HepG2 (cell line): ENCODE data around the gene ZNF586. TPM values are rescaled to one million over a fixed set of nuclear protein-coding genes. Genes with fewer than 3 reads are reported as not detected.

Experiments used
- FOXK2 ChIP-seq: fragments of 450-650 bp; IDR thresholded peaks from 2 replicates; pipeline ENCODE4 v1.6.1; 2016
- HHEX ChIP-seq: IDR thresholded peaks from 2 replicates; pipeline ENCODE4 v1.6.1; 2016; ENCODE audit warnings: control low read depth
- HNF4G ChIP-seq, 2 experiments: sonication (generic) in 1 of 2; formaldehyde crosslinking in 1 of 2; IDR thresholded peaks; 2 replicates each; pipeline versions ENCODE4 v1.4.0 to v1.6.1; 2011 to 2020; ENCODE audit warnings: borderline replicate concordance in 2 of 2, low read depth in 2 of 2, mild to moderate bottlenecking in 2 of 2, low read length in 1 of 2, missing genetic modification reagents in 1 of 2, moderate library complexity in 1 of 2
- KMT2A ChIP-seq: sonication (generic); formaldehyde crosslinking; IDR thresholded peaks from 2 replicates; pipeline ENCODE4 v1.4.0; 2020; ENCODE audit warnings: missing genetic modification reagents
- NFYB ChIP-seq: sonication (generic); formaldehyde crosslinking; IDR thresholded peaks from 2 replicates; pipeline ENCODE4 v1.4.0; 2020; ENCODE audit warnings: missing genetic modification reagents
- SAFB2 ChIP-seq: sonication (generic); formaldehyde crosslinking; IDR thresholded peaks from 2 replicates; pipeline ENCODE4 v1.5.1; 2020; ENCODE audit warnings: missing genetic modification reagents, low read depth, mild to moderate bottlenecking, borderline replicate concordance
- SRF ChIP-seq: IDR thresholded peaks from 2 replicates; pipeline ENCODE4 v1.6.1; 2011; ENCODE audit warnings: mild to moderate bottlenecking, low read depth, low read length, moderate library complexity
- ZKSCAN8 ChIP-seq: IDR thresholded peaks from 2 replicates; pipeline ENCODE4 v1.6.1; 2016; ENCODE audit warnings: borderline replicate concordance, missing genetic modification reagents, missing compliant biosample characterization
- ZNF382 ChIP-seq: sonication (generic); formaldehyde crosslinking; IDR thresholded peaks from 2 replicates; pipeline ENCODE4 v1.5.0; 2020; ENCODE audit warnings: missing genetic modification reagents, mild to moderate bottlenecking, borderline replicate concordance
- ZNF619 ChIP-seq: sonication (generic); formaldehyde crosslinking; IDR thresholded peaks from 2 replicates; pipeline ENCODE4 v1.4.0; 2020; ENCODE audit warnings: mild to moderate bottlenecking, missing genetic modification reagents
- ZNF773 ChIP-seq: sonication (generic); formaldehyde crosslinking; IDR thresholded peaks from 2 replicates; pipeline ENCODE4 v1.4.0; 2020; ENCODE audit warnings: missing genetic modification reagents, borderline replicate concordance
- polyA plus RNA-seq, 8 experiments: library from polyadenylated mRNA; depleted of rRNA in 3 of 8; stranded (reverse) in 7 of 8; unstranded in 1 of 8; fragments of >200 nt; fragmentation: Illumina TruSeq in 4 of 8; extraction: Trizol in 4 of 8; gene quantifications; 2 replicates each; pipeline versions ENCODE4 v1.2.1 to v1.2.3, GENCODE V29; 2011 to 2016; ENCODE audit warnings: low read depth in 4 of 8, missing spikeins in 1 of 8, mixed read lengths in 1 of 8; ENCODE audit not compliant: insufficient read depth in 1 of 8
- total RNA-seq, 5 experiments: library from RNA; depleted of rRNA; stranded (reverse); fragments of >200 nt; fragmentation: Illumina TruSeq; extraction: Trizol; gene quantifications; 2 replicates each; pipeline ENCODE4 v1.2.3, GENCODE V29; 2016; ENCODE audit warnings: low read depth in 1 of 5
- TF ChIP-seq, protein P1 (sequence below): sonication (generic); formaldehyde crosslinking; IDR thresholded peaks from 2 replicates; pipeline ENCODE4 v1.8.1; 2023; ENCODE audit warnings: mild to moderate bottlenecking, missing genetic modification reagents
- TF ChIP-seq, protein P2 (sequence below): IDR thresholded peaks from 2 replicates; pipeline ENCODE4 v1.6.1; 2016; ENCODE audit warnings: low read depth, borderline replicate concordance
- TF ChIP-seq, protein P3 (sequence below): sonication (generic); IDR thresholded peaks from 2 replicates; pipeline ENCODE4 v1.6.1; 2016; ENCODE audit warnings: low read depth, borderline replicate concordance
- TF ChIP-seq, protein P4 (sequence below): sonication (generic); formaldehyde crosslinking; IDR thresholded peaks from 2 replicates; pipeline ENCODE4 v1.4.0; 2020; ENCODE audit warnings: missing genetic modification reagents
- TF ChIP-seq, protein P5 (sequence below): sonication (generic); formaldehyde crosslinking; IDR thresholded peaks from 2 replicates; pipeline ENCODE4 v1.5.1; 2020; ENCODE audit warnings: missing genetic modification reagents, mild to moderate bottlenecking, borderline replicate concordance
- TF ChIP-seq, protein P6 (sequence below): sonication (generic); formaldehyde crosslinking; IDR thresholded peaks from 2 replicates; pipeline ENCODE4 v1.8.0; 2023; ENCODE audit warnings: mild to moderate bottlenecking, missing genetic modification reagents

ZNF586 gene
- total and polyA plus RNA-seq, 2 of the 13 experiments (the other 11 are each of a cell fraction or from before 2014, with no cell fraction given), result 0.50 to 3.4 TPM

DNA sequence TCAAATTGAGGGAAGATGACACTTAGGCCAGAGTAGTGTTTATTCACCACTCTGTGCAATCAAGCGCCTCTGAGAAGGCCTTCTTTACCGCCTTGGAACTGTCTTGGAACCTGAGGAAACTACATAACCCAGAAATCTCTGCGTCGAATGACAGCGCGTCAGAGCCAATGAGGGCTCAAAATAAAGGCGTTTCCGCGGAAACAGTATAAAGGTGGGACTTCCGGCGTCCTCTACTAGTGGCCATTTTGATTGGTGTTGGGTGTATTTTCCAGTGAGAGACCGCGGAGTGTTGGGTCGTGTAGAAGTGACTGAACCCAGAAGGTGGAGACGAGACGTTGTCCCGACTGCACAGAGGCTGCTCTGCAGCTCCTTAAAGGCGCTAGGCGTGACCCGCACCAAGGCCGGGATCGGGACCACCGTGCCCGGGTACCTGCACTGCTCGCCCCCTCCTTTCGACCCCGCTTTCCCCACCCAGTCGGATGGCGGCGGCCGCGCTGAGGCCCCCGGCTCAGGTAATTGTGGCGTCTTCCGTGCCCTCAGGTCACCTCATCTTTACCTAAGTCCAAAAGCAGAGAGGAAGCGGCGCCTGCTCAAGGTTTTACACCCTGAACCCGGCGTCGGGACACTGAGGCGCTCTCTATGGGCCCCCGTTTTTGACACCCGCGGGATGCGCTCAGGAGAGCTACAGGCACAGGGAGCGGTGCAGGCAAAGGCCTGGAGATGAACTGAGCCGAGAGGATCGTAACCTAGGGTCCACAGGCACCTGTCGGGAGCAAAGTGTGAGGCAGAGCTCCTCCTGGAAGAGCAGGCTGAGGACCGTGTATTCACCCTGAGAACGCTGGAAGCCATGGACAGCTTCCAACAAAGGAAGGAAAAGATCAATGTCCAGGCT lies 22.6 kb upstream of the ZNF586 start, which contains the start of gene ZNF776 (continued):
- TF ChIP-seq, protein P1, sequence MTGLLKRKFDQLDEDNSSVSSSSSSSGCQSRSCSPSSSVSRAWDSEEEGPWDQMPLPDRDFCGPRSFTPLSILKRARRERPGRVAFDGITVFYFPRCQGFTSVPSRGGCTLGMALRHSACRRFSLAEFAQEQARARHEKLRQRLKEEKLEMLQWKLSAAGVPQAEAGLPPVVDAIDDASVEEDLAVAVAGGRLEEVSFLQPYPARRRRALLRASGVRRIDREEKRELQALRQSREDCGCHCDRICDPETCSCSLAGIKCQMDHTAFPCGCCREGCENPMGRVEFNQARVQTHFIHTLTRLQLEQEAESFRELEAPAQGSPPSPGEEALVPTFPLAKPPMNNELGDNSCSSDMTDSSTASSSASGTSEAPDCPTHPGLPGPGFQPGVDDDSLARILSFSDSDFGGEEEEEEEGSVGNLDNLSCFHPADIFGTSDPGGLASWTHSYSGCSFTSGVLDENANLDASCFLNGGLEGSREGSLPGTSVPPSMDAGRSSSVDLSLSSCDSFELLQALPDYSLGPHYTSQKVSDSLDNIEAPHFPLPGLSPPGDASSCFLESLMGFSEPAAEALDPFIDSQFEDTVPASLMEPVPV, result 0 out of 2 replicates have a peak, but pooled peaks have one; percentile 67
- TF ChIP-seq, protein P2, sequence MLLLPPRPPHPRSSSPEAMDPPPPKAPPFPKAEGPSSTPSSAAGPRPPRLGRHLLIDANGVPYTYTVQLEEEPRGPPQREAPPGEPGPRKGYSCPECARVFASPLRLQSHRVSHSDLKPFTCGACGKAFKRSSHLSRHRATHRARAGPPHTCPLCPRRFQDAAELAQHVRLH (CRISPR knock-in tag), result no peak; the same call in 1 of the 2 replicates
- TF ChIP-seq, protein P3, sequence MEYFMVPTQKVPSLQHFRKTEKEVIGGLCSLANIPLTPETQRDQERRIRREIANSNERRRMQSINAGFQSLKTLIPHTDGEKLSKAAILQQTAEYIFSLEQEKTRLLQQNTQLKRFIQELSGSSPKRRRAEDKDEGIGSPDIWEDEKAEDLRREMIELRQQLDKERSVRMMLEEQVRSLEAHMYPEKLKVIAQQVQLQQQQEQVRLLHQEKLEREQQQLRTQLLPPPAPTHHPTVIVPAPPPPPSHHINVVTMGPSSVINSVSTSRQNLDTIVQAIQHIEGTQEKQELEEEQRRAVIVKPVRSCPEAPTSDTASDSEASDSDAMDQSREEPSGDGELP, result no peak
- TF ChIP-seq, protein P4, sequence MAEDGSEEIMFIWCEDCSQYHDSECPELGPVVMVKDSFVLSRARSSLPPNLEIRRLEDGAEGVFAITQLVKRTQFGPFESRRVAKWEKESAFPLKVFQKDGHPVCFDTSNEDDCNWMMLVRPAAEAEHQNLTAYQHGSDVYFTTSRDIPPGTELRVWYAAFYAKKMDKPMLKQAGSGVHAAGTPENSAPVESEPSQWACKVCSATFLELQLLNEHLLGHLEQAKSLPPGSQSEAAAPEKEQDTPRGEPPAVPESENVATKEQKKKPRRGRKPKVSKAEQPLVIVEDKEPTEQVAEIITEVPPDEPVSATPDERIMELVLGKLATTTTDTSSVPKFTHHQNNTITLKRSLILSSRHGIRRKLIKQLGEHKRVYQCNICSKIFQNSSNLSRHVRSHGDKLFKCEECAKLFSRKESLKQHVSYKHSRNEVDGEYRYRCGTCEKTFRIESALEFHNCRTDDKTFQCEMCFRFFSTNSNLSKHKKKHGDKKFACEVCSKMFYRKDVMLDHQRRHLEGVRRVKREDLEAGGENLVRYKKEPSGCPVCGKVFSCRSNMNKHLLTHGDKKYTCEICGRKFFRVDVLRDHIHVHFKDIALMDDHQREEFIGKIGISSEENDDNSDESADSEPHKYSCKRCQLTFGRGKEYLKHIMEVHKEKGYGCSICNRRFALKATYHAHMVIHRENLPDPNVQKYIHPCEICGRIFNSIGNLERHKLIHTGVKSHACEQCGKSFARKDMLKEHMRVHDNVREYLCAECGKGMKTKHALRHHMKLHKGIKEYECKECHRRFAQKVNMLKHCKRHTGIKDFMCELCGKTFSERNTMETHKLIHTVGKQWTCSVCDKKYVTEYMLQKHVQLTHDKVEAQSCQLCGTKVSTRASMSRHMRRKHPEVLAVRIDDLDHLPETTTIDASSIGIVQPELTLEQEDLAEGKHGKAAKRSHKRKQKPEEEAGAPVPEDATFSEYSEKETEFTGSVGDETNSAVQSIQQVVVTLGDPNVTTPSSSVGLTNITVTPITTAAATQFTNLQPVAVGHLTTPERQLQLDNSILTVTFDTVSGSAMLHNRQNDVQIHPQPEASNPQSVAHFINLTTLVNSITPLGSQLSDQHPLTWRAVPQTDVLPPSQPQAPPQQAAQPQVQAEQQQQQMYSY (CRISPR knock-in tag), result peak; percentile 78; the same call in 1 of the 2 replicates
- TF ChIP-seq ZKSCAN8 (CRISPR knock-in tag), result no peak
- TF ChIP-seq SRF, result no peak
- TF ChIP-seq ZNF619 (CRISPR knock-in tag), result no peak
- no peak for TF ChIP-seq FOXK2
- TF ChIP-seq ZNF382, result no peak
- no peak; the same call in 1 of the 2 replicates for TF ChIP-seq KMT2A
- no peak for TF ChIP-seq SAFB2 (CRISPR knock-in tag)
- peak; percentile 92 for TF ChIP-seq NFYB (CRISPR knock-in tag)
- TF ChIP-seq ZNF773 (CRISPR knock-in tag), result 0 out of 2 replicates have a peak, but pooled peaks have one; percentile 49
- TF ChIP-seq HNF4G (IDR thresholded peaks at IDR 0.05; ENCODE audit: borderline replicate concordance, low read depth, low read length), result no peak
- 0 out of 2 replicates have a peak, but pooled peaks have one; percentile 45 for TF ChIP-seq HNF4G (CRISPR knock-in tag; IDR thresholded peaks at IDR 0.05; ENCODE audit: borderline replicate concordance, low read depth)
- TF ChIP-seq, protein P5, sequence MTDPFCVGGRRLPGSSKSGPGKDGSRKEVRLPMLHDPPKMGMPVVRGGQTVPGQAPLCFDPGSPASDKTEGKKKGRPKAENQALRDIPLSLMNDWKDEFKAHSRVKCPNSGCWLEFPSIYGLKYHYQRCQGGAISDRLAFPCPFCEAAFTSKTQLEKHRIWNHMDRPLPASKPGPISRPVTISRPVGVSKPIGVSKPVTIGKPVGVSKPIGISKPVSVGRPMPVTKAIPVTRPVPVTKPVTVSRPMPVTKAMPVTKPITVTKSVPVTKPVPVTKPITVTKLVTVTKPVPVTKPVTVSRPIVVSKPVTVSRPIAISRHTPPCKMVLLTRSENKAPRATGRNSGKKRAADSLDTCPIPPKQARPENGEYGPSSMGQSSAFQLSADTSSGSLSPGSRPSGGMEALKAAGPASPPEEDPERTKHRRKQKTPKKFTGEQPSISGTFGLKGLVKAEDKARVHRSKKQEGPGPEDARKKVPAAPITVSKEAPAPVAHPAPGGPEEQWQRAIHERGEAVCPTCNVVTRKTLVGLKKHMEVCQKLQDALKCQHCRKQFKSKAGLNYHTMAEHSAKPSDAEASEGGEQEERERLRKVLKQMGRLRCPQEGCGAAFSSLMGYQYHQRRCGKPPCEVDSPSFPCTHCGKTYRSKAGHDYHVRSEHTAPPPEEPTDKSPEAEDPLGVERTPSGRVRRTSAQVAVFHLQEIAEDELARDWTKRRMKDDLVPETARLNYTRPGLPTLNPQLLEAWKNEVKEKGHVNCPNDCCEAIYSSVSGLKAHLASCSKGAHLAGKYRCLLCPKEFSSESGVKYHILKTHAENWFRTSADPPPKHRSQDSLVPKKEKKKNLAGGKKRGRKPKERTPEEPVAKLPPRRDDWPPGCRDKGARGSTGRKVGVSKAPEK, result no peak
- no peak for TF ChIP-seq HHEX (CRISPR knock-in tag)
- TF ChIP-seq, protein P6, sequence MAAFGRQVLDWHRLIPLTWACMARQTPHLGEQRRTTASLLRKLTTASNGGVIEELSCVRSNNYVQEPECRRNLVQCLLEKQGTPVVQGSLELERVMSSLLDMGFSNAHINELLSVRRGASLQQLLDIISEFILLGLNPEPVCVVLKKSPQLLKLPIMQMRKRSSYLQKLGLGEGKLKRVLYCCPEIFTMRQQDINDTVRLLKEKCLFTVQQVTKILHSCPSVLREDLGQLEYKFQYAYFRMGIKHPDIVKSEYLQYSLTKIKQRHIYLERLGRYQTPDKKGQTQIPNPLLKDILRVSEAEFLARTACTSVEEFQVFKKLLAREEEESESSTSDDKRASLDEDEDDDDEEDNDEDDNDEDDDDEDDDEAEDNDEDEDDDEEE (CRISPR knock-in tag), result no peak; the same call in 1 of the 2 replicates
